ENCODE data around the gene GJA5.

GJA5 gene

DNA sequence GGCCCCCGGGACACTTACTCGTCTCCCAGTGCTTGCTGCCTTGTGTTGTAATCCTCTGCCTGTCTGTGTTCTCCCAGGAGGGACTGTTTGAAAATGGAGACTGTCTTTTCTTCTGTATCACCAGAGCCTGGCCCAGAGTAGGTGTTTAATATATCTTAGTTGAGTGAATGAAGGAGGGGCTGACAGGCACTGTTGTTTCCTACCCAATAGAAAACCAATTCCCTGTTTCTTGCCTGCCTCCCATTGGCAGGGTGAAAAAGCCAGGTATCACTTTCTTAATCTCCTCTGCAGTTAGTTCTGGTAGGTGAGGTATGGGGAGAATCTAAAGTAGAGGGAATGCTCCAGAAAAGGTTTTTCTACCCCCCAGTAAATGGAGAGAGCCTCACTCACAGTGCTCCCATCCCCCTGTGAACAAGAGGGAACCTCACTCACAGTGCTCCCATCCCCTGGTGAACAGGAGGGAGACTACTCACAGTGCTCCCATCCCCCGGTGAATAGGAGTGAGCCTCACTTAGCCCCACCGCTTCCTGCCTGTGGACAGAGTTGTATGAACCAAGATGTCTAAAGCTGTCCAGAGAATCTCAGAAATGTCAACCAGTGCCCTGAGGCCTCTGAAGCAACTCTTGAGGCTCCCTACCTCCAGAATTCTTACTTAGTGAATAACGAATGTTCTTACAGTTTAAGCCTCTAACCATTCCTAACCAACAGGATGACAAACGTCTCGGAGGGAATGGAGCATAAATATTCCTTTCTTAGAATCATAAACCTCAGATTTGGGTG is at the start of gene GJA5:
Gene GJA5 (minus strand): TSS at position 122 of the 780 bp plus-strand sequence. CDS start 1,364 bp downstream, outside the sequence.
- DNase-seq = no peak

DNA sequence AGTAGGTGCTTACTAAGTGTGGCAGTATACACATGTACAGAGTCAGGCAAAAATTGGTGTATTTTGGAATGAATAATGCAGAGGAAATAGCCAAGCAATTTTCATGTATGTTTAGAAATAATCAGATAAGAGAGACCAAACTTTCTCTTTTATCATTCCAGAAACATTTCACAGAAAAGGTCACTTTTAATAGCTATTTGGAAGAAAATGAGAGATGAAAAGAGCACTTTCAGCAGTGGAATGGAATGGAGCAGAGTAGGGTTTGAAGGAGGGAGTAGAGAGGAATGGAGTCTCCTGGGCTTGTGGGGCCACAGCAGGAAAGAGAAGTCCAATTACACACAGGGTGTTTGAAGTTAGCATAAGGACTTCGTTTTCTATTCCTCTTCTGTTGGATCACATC is 48.8 kb upstream of the GJA5 start:
- no peak for DNase-seq

DNA sequence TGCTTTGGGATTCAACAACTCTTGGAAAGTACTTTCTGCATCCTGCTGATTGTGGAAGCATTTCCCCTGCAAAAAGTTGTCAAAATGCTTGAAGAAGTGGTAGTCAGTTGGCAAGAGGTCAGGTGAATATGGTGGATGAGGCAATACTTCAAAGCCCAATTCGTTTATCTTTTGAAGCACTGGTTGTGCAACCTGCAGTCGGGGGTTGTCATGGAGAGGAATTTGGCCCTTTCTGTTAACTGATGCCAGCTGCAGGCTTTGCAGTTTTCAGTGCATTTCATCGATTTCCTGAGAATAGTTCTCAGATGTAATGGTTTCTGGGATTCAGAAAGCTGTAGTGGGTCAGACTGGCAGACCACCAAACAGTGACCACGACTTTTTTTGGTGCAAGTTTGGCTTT is 47.6 kb upstream of the GJA5 start:
- no peak for DNase-seq

DNA sequence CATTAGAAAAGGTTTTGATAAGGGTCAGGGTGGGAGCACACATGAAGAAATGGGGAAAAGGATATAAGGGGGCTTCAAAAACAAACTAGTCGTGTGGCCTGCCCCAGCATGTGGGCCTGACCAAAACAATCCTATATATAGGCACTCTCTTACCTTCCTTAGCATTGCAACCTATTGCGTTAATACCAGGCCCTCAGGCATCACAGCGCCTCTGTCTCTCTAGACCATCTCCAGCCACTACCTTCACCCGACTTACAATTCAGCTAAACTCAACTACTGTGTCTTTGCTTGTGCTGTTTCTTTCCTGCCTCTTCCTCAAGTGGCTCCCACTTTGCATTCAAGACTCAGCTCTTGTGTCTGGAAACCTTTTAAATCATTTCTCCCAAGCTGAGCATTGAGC is 47.0 kb upstream of the GJA5 start:
- no peak for DNase-seq

DNA sequence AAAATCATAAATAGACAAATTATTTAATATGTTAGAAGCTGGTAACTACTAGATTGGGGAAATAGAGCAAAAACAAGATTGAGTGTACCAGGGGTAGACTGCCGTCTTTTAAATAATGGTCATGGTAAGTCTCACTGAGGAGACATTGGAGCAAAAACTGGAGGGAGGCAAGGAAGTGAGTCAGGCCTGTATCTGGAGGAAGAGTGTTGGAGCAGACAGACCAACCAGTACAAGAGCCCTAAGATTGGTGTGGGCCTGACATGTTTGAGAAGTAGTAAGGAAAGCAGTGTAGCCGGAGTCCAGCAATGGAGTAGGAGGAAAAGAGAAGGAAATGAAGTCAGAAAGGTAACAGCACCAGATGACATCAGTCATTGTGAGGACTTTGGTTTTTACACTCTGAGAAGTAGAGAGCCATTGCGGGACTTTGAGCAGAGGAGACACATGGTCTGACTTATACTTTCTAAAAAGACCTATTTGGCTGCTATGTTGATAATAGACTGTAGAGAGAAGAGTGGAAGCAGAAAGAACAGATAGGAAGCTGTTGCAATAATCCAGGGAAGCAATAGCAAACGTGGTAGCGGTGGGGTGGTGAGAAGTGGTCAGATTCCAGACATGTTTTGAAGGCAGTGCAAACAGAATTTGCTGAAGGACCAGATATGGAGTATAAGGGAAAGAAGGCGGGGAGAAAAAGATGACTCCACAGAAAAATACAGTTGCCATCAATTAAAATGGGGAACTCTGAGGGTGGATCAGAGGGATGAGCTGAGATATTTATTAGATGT is 44.7 kb upstream of the GJA5 start:
- no peak for DNase-seq

DNA sequence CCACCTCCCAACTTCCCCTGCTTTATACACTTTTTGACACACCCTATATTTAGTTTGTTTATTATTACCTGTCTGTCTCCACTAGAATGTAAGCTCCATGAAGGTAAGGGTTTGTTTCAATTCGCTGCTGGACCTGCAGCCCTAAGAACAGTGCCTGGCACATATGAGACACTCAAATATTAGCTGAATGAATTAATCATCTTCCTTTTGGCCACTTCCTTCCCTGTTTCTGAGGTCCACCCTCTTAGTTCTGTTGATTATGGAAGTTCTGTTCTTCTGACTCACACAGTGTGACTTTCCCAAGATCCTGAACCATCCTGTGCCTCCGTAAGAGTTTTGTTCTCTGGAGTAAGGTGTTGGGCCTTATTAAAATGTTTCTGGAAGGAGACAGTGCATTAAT is 40.4 kb upstream of the GJA5 start:
- no peak for DNase-seq

DNA sequence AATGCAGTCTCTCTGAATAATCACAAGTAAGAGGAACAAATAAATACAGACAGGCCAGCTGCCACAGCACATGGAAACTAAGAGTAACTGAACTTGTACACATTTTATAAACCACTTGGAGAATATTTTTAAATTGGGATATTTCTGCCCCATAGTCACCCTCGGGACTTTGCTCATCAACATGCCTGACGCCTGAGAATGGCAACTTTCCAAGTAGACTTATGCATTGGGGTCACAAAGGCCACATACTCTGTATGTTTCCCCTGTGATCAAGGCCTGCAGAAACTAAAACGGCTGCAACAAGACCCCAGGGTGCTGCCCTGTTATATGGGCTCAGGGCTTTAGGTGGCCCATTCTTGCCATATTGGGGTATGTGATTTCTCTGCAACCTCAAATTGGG is 38.3 kb upstream of the GJA5 start:
- no peak for DNase-seq

DNA sequence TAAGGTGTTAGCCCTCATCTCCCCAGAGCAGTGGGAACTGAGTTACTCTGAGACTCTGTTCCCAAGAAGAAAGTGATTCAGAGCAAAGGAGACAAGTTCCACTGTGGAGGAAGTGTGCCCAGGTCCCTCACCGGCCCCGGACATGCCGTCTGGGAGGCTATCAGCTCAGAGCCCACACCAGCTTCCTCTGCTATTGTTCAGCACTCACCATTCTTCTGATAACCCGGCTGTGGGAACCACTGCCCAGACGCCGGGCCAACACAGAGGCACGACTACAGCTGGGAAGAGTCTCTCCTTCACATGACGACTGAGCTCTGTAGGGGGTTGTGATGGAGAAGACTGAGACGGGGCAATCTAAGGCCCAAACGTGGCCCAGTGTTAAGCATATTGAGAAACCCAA is 34.2 kb upstream of the GJA5 start:
- DNase-seq = no peak

DNA sequence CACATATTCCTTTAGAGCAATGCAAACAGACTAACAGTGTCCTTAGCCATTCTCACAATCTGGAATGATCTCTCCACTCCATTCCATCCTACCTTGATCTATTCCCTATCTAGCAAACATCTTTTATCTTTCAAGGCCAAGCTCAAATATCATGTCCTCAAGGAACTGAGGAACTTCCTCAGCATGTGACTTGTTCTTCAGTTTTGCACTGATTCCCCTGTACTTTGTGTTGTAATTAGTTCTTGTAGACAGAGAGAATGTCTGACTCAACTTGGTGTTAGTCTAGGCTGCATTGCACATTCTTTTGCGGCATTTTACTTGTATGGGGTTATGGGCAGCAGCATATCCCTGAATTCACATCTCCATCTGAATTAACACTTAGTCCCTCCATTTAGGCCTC is 31.5 kb upstream of the GJA5 start:
- no peak for DNase-seq

DNA sequence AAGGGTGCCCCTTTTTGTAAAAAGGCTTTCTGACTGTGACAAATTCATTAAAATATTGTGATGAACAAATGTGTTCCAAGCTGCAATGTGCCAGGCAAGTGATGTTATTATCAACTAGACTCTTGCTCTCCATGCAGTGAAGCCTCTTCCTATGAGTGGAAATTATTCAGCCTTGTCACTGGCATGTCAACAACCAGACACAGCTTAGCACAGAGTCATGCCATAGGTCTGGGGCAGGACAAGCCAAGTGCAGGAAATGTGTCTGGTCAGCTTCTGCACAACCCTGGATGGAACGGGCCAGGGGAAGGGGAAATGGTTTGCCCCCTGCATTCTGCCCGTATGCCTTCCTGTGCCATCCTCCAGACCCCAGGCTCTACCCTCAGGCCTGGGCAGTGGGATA is 27.4 kb upstream of the GJA5 start:
- no peak for DNase-seq

DNA sequence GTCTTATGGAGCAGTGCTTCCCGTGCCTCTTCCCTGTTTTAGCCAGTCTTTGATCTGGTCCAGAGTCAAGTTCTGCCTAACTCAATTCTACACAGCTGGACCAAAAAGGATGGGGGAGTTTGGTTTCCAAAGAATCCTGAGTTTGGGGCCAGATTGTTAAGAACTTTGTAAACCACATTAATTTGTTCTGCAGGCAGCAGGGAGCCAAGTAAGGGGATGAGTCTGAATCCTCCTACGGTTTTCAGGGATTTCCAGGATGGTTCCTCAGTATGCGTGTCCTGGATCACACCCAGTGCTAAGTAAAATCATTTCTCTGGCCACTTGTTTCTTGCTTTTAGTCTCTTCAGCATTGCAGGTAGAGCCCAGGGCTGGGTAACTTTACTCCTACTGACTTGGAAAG is 26.1 kb upstream of the GJA5 start:
- no peak for DNase-seq

DNA sequence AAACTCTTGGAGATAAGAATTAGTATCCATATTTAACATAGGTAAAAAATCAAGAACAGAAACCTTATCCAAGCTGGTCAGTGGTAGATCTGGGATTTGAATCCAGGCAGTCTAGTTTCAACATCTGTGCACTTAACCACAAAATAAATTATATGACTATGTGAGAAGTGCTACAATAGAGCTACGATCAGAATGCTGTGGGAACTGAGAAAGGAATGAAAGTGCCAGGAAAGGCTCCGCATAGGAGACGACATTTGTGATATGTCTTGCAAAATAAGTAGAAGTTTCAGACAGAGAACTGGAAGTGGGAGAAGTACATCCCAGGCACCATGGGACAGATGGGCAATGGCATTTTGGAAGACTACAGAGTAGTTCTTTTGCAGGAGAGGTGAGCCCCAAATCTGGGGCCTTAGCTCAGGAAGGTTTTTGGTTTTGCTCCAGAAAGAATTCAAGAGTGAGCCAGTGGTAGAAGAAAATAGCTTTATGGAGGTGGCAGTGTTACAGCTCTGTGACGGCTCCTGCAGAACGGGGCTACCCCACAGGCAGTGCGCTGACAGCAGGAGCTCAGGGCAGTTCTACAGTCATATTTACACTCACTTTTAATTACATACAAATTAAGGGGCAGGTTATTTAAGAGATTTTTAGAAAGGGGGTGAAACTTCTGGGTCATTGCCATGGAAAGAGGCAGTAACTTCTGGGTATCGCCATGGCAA is 25.5 kb upstream of the GJA5 start:
- DNase-seq = no peak

DNA sequence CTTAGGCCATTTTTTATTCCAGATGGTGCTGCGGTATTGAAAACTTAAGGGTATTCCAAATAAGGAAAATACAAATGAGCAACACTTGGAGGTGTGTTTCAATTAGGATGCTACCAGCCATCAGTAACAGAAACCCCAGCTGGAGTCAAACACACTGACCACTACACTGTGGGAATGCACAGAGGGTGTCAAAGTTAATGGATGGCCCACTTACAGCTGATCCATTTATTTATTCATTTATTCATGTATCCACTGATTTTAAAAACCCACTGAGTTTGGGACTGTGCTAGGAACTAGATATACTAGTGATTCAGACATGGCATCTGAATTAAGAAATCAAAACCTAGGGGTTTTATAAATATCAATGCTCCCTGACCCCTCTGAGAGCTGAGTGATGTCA is 24.5 kb upstream of the GJA5 start:
- DNase-seq = no peak

DNA sequence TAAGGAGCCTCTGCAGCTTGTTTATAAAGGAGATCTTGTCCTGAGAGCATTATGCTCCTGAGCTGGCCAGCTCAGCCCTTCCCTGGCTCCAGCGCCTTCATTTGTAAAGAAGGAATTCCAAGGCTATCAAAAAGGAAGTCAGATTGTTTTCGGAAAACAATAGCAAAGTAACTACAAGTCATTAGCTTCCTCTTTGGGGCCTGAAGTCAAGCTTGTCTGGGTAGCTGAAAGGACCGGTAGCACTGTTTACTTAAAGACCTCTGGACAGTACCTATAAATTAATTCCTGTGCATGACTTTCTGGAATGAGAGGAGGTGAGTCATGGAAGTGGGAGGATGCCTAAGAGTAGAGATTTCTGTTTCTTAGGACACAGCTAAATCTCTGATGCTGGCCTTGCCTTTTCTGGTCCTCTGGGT is 20.7 kb upstream of the GJA5 start:
- no peak for DNase-seq

DNA sequence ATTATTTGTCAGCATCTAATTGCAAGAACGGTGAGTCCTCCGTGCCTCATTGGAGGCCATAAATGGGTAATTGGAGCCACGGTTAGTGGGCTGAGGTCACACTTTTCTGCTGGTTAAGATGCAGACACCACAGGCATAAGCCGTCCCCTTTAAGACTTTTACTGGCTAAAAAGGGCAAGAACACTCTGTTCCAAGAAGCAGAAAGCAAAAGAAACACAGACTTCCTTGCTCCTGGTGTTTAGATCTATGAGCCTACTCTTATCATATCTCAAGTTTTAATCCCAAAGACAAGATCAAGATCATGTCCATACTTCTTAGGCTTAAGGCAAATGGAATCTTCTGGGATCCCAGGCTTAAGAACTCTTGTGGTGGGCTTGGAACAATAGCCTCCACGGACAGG is 17.3 kb upstream of the GJA5 start:
- DNase-seq = no peak

DNA sequence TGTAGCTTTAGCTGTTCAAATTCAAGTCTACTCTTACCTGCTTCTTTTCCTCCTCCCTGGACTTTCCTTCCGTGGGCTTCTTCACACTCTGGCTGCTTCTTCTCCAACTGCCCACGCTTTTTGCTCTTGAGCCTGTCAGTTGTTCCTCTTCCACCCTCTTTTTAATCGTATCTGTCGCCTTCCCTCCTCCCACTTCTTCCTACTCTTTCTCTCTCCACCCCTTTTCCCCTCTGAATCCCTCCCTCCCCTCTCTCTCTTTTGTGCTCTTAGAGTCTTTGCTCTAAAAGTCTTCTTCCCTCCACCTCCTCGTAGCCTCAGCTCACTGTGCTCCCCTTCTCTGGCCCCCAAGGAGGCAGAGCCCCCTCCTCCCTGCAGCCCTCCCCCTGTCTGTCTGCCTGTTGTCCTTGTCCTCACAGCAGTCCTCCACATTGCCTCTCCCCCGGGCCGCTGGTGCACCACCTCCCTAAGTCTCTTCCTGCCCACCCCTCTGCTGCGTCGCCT is 12.9 kb upstream of the GJA5 start:
- DNase-seq = no peak

DNA sequence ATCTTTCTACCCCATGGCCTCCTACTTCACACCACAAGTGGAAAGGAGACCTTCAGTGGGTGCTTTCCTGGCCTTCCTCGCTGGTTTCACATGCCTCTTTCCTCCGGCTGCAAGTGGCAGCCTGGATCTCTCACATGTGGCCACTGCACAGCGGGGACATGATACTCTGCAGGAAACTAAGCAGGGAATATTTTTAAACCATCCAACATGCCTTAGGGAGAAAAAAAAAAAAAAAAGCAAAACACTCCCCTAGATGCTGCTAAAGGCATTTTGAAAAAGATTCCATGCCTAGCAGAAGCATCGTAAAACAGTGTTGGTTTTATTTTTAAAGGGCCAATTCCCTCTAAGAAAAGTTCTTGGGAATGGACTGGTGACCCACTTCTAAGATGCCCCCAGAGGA is 12.2 kb upstream of the GJA5 start:
- no peak for DNase-seq

DNA sequence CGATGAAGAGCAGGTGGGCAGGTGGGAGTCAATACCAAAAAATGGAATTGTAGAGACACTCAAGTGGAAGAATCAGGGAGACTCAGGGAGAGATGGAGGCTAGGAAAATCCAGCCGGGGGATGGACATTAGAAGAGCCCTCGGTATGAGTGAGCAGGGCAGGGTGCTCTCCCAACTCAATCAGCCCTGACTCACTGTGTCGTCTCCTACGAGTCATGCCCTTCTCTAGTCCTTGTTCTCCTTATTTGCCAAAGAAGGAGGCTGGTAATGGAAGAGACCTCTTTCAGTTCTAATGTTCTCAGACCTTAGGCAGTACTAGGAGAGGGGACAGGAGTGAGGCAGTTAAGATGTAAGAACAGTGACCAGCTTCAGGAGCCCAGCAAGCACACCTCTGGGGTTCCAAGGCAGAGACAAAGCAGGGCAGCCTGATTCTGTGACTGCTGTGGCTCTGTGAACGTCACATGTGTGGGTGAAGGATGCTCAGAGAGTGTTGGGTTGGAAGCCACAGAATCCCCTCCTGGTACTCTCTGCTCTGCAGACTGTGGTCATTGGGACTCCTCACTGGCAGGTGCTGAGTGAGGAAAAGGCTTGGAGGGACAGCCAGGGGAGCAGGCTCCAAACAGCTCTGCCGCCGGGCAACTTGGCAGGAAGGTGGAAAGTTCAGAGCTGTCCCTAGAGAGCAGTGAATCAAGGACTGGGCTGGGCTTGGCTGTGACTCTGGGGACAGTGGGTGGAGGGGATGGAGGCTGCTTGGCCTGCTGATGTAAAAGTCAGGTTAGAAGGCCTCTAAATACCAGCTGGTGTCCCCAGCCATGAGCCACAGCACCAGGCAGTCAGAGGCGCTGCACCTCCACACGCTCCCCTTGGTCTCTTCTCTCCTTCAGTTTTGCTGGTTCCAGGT is 11.1 kb upstream of the GJA5 start:
- DNase-seq = no peak

DNA sequence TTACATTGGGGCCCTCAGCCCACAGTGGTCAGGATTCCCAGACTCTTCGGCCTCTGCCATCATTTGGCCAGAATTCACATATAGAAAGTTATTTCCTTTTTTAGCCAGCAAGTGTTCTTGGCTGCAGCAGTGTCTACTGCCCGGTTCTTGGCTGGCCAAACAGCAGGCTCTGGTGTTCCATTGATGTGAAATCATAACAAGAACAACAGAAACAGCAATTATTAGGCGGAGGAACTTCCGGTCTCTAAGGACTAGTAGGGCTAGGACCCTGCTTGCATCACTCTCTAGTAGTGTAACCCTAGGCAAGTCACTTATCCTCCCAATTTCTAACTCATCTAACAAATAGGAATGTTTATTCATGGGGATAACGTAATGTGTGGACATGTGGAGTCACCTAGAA is 8.7 kb upstream of the GJA5 start:
- DNase-seq = no peak

DNA sequence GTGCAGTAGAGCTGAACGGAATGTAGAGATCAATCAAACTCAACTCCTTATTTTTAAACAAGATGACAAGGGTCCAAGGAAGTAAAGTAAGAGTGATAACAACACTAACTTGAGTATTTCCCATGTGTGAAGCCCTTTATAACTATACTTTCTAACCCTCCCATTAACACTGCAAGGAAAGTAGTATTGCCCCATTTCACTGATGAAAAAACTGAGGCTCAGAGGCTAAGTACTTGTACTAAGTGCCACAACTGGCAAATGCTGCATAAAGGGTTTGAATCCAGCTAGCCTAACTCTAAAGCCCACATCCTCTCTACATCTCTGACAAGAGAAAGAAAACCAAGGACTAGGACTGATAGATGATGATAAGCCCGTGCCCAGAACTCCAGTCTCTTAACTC is 8.2 kb upstream of the GJA5 start:
- DNase-seq = no peak

DNA sequence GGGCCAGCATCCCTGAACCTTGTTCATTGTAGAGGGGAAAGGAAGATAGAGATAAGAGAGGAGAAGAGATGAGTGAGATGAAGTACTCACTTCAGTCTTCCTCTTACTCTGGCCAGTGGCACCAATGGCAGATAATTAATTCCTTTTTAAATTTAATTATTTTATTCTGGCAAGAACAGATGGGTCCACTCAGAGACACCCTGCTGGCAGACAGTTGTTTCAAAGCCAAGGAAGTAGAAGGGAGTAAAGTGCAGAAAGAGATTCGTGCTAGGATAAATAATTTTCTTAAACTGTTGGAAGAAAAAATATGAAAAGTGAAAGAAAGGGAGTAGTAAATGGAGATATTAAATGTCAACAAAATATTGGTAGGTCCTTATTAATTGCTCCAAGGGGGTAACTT is 7.7 kb upstream of the GJA5 start:
- DNase-seq = no peak

DNA sequence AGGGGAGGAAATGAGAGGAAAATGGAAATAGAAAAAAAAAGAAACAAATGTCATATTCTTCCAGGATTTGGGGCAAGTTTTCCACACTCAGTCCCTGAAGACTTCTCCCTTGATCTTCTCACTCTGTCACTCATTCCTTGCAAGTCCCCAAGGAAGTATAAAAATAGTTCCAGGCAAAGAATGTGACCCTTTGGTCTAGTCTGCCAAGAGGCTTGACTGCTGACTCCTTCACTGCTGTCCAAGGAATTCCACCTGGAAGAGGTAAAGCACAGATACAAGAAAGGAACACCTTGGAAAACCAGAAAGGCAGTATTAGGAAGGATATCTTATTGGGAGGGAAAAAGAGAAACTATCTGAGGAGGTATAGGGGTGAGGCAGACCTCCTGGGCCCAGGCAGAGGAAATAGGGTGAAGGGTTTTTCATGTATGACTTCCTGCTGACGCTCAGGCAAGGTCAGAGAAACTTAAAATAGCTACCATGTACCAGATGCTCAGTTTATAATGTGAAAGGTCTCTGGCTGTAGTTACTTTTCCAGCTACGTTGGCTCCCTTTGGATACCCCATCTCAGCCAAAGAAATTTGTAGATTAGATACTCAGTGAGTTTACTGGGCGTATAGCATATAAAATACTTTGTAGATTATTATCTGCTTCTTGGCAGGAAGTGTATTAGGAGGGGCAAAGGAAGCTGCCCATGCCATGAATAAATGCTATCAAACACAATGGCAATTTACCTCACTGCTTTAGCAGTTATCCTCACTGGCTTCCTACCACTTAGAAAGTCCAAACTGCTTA is 2.0 kb upstream of the GJA5 start:
- DNase-seq = no peak
